HCT116 (cell line): ENCODE results near the gene KCND2.

Source experiments
- EZH2 ChIP-seq: fragments of 200-600 bp; sonication (generic); IDR thresholded peaks from 2 replicates; pipeline ENCODE4 v1.6.1; 2017; ENCODE audit warnings: antibody characterized with exemption, mixed run types
- EZH2phosphoT487 ChIP-seq: fragments of 200-600 bp; IDR thresholded peaks from 2 replicates; pipeline ENCODE4 v1.6.1; 2018; ENCODE audit warnings: antibody characterized with exemption, borderline replicate concordance
- POLR2A ChIP-seq: IDR thresholded peaks from 2 replicates; pipeline ENCODE4 v1.7.0; 2011; ENCODE audit warnings: borderline replicate concordance; ENCODE audit not compliant: insufficient read depth, insufficient read length; ENCODE audit errors: extremely low read depth
- POLR2AphosphoS5 ChIP-seq: IDR thresholded peaks from 2 replicates; pipeline ENCODE4 v1.6.1; 2011; ENCODE audit warnings: mild to moderate bottlenecking, low read depth, low read length, moderate library complexity
- TF ChIP-seq, protein P1 (sequence below), 3 experiments: fragments of 200-600 bp in 1 of 3; sonication (generic) in 1 of 3; IDR thresholded peaks in 2 of 3; conservative IDR thresholded peaks in 1 of 3; 2 replicates each; pipeline ENCODE4 v1.5.1; 2012 to 2017; ENCODE audit warnings: low read depth in 2 of 3, low read length in 2 of 3, antibody characterized with exemption in 1 of 3, borderline replicate concordance in 1 of 3, control low read depth in 1 of 3, mild to moderate bottlenecking in 1 of 3, mixed read lengths in 1 of 3, mixed run types in 1 of 3, moderate library complexity in 1 of 3; ENCODE audit not compliant: insufficient read depth in 1 of 3
- TF ChIP-seq, protein P2 (sequence below): IDR thresholded peaks from 2 replicates; pipeline ENCODE4 v1.6.1; 2012; ENCODE audit warnings: low read depth

DNA sequence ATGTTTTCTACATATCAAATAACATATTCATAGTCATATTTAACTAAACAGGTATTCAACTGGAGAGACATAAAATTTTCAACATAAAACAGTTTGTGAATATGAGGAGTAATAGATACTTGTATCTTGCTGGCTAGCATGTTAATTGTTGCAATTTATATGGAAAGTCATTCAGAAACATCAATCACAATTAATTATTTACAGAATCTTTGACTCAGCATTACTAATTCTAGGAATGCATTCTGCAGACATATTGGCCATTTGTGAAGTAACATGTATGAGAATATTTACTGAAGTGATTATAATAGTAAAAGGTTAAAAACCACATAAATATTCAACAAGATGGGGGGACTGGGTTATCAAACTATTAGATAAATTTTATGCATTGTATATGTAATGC, 381.3 kb downstream of the KCND2 start:
- TF ChIP-seq EZH2 (no peak), POLR2A (no peak), POLR2AphosphoS5 (no peak), EZH2phosphoT487 (no peak)
- TF ChIP-seq, protein P1, sequence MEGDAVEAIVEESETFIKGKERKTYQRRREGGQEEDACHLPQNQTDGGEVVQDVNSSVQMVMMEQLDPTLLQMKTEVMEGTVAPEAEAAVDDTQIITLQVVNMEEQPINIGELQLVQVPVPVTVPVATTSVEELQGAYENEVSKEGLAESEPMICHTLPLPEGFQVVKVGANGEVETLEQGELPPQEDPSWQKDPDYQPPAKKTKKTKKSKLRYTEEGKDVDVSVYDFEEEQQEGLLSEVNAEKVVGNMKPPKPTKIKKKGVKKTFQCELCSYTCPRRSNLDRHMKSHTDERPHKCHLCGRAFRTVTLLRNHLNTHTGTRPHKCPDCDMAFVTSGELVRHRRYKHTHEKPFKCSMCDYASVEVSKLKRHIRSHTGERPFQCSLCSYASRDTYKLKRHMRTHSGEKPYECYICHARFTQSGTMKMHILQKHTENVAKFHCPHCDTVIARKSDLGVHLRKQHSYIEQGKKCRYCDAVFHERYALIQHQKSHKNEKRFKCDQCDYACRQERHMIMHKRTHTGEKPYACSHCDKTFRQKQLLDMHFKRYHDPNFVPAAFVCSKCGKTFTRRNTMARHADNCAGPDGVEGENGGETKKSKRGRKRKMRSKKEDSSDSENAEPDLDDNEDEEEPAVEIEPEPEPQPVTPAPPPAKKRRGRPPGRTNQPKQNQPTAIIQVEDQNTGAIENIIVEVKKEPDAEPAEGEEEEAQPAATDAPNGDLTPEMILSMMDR (IDR thresholded peaks at IDR 0.05 in 2 of 3, conservative IDR thresholded peaks at IDR 0.05 in 1 of 3; ENCODE audit: borderline replicate concordance in 1 of 3, insufficient read depth in 1 of 3, low read depth in 2 of 3, low read length in 2 of 3), result no peak
- TF ChIP-seq, protein P2, sequence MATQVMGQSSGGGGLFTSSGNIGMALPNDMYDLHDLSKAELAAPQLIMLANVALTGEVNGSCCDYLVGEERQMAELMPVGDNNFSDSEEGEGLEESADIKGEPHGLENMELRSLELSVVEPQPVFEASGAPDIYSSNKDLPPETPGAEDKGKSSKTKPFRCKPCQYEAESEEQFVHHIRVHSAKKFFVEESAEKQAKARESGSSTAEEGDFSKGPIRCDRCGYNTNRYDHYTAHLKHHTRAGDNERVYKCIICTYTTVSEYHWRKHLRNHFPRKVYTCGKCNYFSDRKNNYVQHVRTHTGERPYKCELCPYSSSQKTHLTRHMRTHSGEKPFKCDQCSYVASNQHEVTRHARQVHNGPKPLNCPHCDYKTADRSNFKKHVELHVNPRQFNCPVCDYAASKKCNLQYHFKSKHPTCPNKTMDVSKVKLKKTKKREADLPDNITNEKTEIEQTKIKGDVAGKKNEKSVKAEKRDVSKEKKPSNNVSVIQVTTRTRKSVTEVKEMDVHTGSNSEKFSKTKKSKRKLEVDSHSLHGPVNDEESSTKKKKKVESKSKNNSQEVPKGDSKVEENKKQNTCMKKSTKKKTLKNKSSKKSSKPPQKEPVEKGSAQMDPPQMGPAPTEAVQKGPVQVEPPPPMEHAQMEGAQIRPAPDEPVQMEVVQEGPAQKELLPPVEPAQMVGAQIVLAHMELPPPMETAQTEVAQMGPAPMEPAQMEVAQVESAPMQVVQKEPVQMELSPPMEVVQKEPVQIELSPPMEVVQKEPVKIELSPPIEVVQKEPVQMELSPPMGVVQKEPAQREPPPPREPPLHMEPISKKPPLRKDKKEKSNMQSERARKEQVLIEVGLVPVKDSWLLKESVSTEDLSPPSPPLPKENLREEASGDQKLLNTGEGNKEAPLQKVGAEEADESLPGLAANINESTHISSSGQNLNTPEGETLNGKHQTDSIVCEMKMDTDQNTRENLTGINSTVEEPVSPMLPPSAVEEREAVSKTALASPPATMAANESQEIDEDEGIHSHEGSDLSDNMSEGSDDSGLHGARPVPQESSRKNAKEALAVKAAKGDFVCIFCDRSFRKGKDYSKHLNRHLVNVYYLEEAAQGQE, result no peak
